ENCODE results near the gene SHCBP1L. TPM values are rescaled to one million over a fixed set of nuclear protein-coding genes. Genes with fewer than 3 reads are reported as not detected.

SHCBP1L gene
- total and polyA plus RNA-seq, 9 of the 15 experiments (the other 6 are each of a cell fraction or from before 2014, with no cell fraction given), result not detected

GRCh38 chr1:182857212-182857611 lies 95.8 kb downstream of the SHCBP1L start:
- H3K79me2 ChIP-seq (ENCODE audit: control insufficient read depth, insufficient read depth, low read length), result peaks cover 82% of the 10 kb centered on the region
- no peak overlapping the region for H3K27ac ChIP-seq (ENCODE audit: extremely low read depth, low read depth, low read length)
- in situ Hi-C loops (cut with MboI) (no loop called here), intact Hi-C loops (cut with micrococcal nuclease) (no loop called here)
- DNase-seq (ENCODE audit: extremely low read depth in 1 of 4, low spot score in 3 of 4) (no peak), FAIRE-seq (no peak), ATAC-seq (no peak)
- no peaks in the 10 kb centered on the region for H3K4me1 ChIP-seq (replicated peaks in 1 of 2; ENCODE audit: control insufficient read depth in 2 of 2, insufficient read depth in 2 of 2, low read length in 2 of 2)
- H3K27me3 ChIP-seq (ENCODE audit: control insufficient read depth in 2 of 2, insufficient read depth in 2 of 2, low read length in 2 of 2), result no peaks in the 10 kb centered on the region
- no peak overlapping the region for H3K4me3 ChIP-seq
- no peaks in the 10 kb centered on the region for H3K9me1 ChIP-seq (ENCODE audit: control insufficient read depth, insufficient read depth, low read length)
- H2AFZ ChIP-seq (ENCODE audit: low read depth, low read length), result no peak overlapping the region
- 100% methylated on average over 3 of the region's 3 CpGs for WGBS (ENCODE audit: insufficient coverage, low coverage, missing lambda C conversion rate)
- H4K20me1 ChIP-seq (replicated peaks; ENCODE audit: control insufficient read depth, insufficient read depth, low read length), result peaks cover 7% of the 10 kb centered on the region
- H3K9ac ChIP-seq (ENCODE audit: insufficient read depth in 1 of 2, low read depth in 2 of 2, low read length in 2 of 2), result no peak overlapping the region
- H3K9me3 ChIP-seq (replicated peaks; ENCODE audit: control insufficient read depth, insufficient read depth, low read depth, low read length), result no peaks in the 10 kb centered on the region
- H3K36me3 ChIP-seq (ENCODE audit: control insufficient read depth, insufficient read depth, low read length), result peaks cover 99% of the 10 kb centered on the region
- H3K4me2 ChIP-seq (ENCODE audit: insufficient read depth, low read length), result no peak overlapping the region
- ChIA-PET POLR2A (interaction anchor here (0.6 to 3.1 kb wide), 5 partner anchors 8 to 546 kb away, joined by 3 to 14 read pairs (median 3); no protein-coding TSS in a partner anchor), CTCF (ENCODE audit: low intra/inter-chr PET ratio) (no interaction called here)
- BruUV-seq (replicated peaks), result no TSS peak
- TF ChIP-seq ZNF24 (IDR thresholded peaks at IDR 0.05) (no peak), ZNF766 (CRISPR knock-in tag; conservative IDR thresholded peaks at IDR 0.05) (no peak), MCM2 (IDR thresholded peaks at IDR 0.05; ENCODE audit: low read depth) (no peak), SIX5 (IDR thresholded peaks at IDR 0.05; ENCODE audit: borderline replicate concordance in 1 of 2, insufficient read depth in 1 of 2, low read depth in 1 of 2, low read length in 2 of 2) (no peak), ZNF76 (CRISPR knock-in tag; IDR thresholded peaks at IDR 0.05; ENCODE audit: borderline replicate concordance) (no peak), ATF6 (CRISPR knock-in tag; IDR thresholded peaks at IDR 0.05) (no peak), CBX1 (IDR thresholded peaks at IDR 0.05; ENCODE audit: low read depth) (no peak), AFF4 (CRISPR knock-in tag; IDR thresholded peaks at IDR 0.05) (no peak), ZNF655 (CRISPR knock-in tag; IDR thresholded peaks at IDR 0.05) (no peak), POLR3A (IDR thresholded peaks at IDR 0.05; ENCODE audit: borderline replicate concordance, extremely low read depth, insufficient read depth, insufficient read length) (no peak), BCOR (IDR thresholded peaks at IDR 0.05) (no peak), NFXL1 (CRISPR knock-in tag; IDR thresholded peaks at IDR 0.05) (no peak), ZNF316 (IDR thresholded peaks at IDR 0.05) (peak; percentile 32; the same call in 1 of the 2 replicates), MTA1 (IDR thresholded peaks at IDR 0.05; ENCODE audit: borderline replicate concordance) (no peak)
- TF ChIP-seq, protein P1, sequence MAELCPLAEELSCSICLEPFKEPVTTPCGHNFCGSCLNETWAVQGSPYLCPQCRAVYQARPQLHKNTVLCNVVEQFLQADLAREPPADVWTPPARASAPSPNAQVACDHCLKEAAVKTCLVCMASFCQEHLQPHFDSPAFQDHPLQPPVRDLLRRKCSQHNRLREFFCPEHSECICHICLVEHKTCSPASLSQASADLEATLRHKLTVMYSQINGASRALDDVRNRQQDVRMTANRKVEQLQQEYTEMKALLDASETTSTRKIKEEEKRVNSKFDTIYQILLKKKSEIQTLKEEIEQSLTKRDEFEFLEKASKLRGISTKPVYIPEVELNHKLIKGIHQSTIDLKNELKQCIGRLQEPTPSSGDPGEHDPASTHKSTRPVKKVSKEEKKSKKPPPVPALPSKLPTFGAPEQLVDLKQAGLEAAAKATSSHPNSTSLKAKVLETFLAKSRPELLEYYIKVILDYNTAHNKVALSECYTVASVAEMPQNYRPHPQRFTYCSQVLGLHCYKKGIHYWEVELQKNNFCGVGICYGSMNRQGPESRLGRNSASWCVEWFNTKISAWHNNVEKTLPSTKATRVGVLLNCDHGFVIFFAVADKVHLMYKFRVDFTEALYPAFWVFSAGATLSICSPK (IDR thresholded peaks at IDR 0.05; ENCODE audit: borderline replicate concordance), result no peak

Measured in K562 (cell line).